DMS79 (cell line): ENCODE data around the gene GABRR2.
"Not testable (repeated sequence)": the region's sequence is repeated elsewhere in the genome, so short reads cannot be mapped to it uniquely, and the experiment has no call there.

Source experiments
- DNase-seq: peaks from one replicate; lab custom pipeline; 2025; lab: John Stamatoyannopoulos, UW

GABRR2 gene

GRCh38 chr6:89323511-89323971 lies 8.4 kb upstream of the GABRR2 start:
- no peak for DNase-seq

GRCh38 chr6:89321131-89321970 lies 6.3 kb upstream of the GABRR2 start:
- no peak for DNase-seq

GRCh38 chr6:89320012-89320559 lies 5.0 kb upstream of the GABRR2 start:
- DNase-seq: no peak

- no peak for DNase-seq
Measured at GRCh38 chr6:89317067-89317466, 2.0 kb upstream of the GABRR2 start.

- DNase-seq: no peak
Measured at GRCh38 chr6:89314692-89315091, 407 bp downstream of the GABRR2 start.

- DNase-seq: no peak
Measured at GRCh38 chr6:89313006-89313405, 2.1 kb downstream of the GABRR2 start.

- DNase-seq: no peak
Measured at GRCh38 chr6:89311853-89312531, 3.1 kb downstream of the GABRR2 start.

- DNase-seq: no peak
Measured at GRCh38 chr6:89311530-89311852, 3.6 kb downstream of the GABRR2 start.

- DNase-seq: no peak
Measured at GRCh38 chr6:89310929-89311328, 4.2 kb downstream of the GABRR2 start.

- DNase-seq: no peak
Measured at GRCh38 chr6:89308525-89309395, 6.3 kb downstream of the GABRR2 start.

GRCh38 chr6:89304517-89304916 lies 10.6 kb downstream of the GABRR2 start:
- DNase-seq: not testable (repeated sequence)

GRCh38 chr6:89302936-89303335 lies 12.2 kb downstream of the GABRR2 start:
- DNase-seq: no peak

- DNase-seq: no peak
Measured at GRCh38 chr6:89302195-89302770, 12.8 kb downstream of the GABRR2 start.

GRCh38 chr6:89301586-89302194 lies 13.4 kb downstream of the GABRR2 start:
- DNase-seq: no peak

- no peak for DNase-seq
Measured at GRCh38 chr6:89299466-89299850, 15.6 kb downstream of the GABRR2 start.

- no peak for DNase-seq
Measured at GRCh38 chr6:89298680-89299465, 16.2 kb downstream of the GABRR2 start.

GRCh38 chr6:89297695-89298351 lies 17.3 kb downstream of the GABRR2 start:
- no peak for DNase-seq

GRCh38 chr6:89295981-89296380 lies 19.1 kb downstream of the GABRR2 start:
- no peak for DNase-seq

GRCh38 chr6:89295116-89295515 lies 20.0 kb downstream of the GABRR2 start:
- DNase-seq: not testable (repeated sequence)

- DNase-seq: no peak
Measured at GRCh38 chr6:89291256-89291819, 23.8 kb downstream of the GABRR2 start.
